ENCODE data around the gene INPP4B.

DNA sequence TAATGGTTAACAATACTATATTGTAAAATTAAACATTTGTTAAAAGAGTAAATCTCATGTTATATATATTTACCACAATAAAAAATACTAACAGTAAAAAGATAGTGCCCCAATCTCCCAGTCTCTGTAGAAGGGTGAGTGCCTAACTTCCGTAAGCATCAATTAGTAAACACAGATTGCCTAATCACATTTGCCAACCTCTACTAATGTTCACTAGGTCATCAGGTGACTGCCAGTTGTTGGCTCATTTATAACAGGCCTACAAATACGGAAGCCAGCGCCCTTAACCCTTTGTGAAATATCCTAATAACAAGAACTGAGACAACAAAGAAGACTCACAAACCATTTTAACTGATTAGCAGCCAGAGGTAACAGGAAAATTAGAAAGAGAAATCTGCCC lies 345.1 kb downstream of the INPP4B start:
- TF ChIP-seq, protein P1, sequence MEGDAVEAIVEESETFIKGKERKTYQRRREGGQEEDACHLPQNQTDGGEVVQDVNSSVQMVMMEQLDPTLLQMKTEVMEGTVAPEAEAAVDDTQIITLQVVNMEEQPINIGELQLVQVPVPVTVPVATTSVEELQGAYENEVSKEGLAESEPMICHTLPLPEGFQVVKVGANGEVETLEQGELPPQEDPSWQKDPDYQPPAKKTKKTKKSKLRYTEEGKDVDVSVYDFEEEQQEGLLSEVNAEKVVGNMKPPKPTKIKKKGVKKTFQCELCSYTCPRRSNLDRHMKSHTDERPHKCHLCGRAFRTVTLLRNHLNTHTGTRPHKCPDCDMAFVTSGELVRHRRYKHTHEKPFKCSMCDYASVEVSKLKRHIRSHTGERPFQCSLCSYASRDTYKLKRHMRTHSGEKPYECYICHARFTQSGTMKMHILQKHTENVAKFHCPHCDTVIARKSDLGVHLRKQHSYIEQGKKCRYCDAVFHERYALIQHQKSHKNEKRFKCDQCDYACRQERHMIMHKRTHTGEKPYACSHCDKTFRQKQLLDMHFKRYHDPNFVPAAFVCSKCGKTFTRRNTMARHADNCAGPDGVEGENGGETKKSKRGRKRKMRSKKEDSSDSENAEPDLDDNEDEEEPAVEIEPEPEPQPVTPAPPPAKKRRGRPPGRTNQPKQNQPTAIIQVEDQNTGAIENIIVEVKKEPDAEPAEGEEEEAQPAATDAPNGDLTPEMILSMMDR (IDR thresholded peaks at IDR 0.05; ENCODE audit: borderline replicate concordance, extremely low read depth, low read length, poor library complexity, severe bottlenecking), result no peak
- TF ChIP-seq EZH2 (IDR thresholded peaks at IDR 0.05; ENCODE audit: borderline replicate concordance, low read depth, low read length, severe bottlenecking), result no peak

Measured in DND-41 (cell line).